HepG2 (cell line): ENCODE data around the gene HLA-DQB2. TPM values are rescaled to one million over a fixed set of nuclear protein-coding genes. Genes with fewer than 3 reads are reported as not detected.

Experiments used
- CREBL2 ChIP-seq: sonication (generic); formaldehyde crosslinking; IDR thresholded peaks from 2 replicates; pipeline ENCODE4 v1.8.1; 2023; ENCODE audit warnings: missing genetic modification reagents, mild to moderate bottlenecking, borderline replicate concordance
- DDIT3 ChIP-seq: sonication (generic); formaldehyde crosslinking; IDR thresholded peaks from 2 replicates; pipeline ENCODE4 v1.4.0; 2020; ENCODE audit warnings: mild to moderate bottlenecking, missing genetic modification reagents
- FOXO1 ChIP-seq: sonication (generic); formaldehyde crosslinking; IDR thresholded peaks from 2 replicates; pipeline ENCODE4 v1.4.0; 2020; ENCODE audit warnings: missing genetic modification reagents
- GLI4 ChIP-seq: sonication (generic); formaldehyde crosslinking; IDR thresholded peaks from 2 replicates; pipeline ENCODE4 v1.5.1; 2020; ENCODE audit warnings: missing genetic modification reagents, mild to moderate bottlenecking, moderate library complexity, borderline replicate concordance
- GTF3A ChIP-seq: sonication (generic); formaldehyde crosslinking; conservative IDR thresholded peaks from 2 replicates; pipeline ENCODE4 v1.4.0; 2020; ENCODE audit warnings: mild to moderate bottlenecking, missing genetic modification reagents
- MAF1 ChIP-seq: sonication (generic); formaldehyde crosslinking; IDR thresholded peaks from 2 replicates; pipeline ENCODE4 v1.5.0; 2020; ENCODE audit warnings: missing genetic modification reagents, borderline replicate concordance
- MIER2 ChIP-seq: IDR thresholded peaks from 2 replicates; pipeline ENCODE4 v1.6.1; 2016; ENCODE audit warnings: missing biosample characterization, missing genetic modification reagents
- PHF8 ChIP-seq: sonication (generic); formaldehyde crosslinking; IDR thresholded peaks from 2 replicates; pipeline ENCODE4 v1.5.0; 2020; ENCODE audit warnings: missing genetic modification reagents
- RERE ChIP-seq: IDR thresholded peaks from 2 replicates; pipeline ENCODE4 v1.6.1; 2016; ENCODE audit warnings: low read depth, missing genetic modification reagents, missing compliant biosample characterization
- SMARCE1 ChIP-seq: fragments of 450-650 bp; IDR thresholded peaks from 2 replicates; pipeline ENCODE4 v1.6.1; 2017; ENCODE audit warnings: borderline replicate concordance
- SRY ChIP-seq: sonication (generic); formaldehyde crosslinking; IDR thresholded peaks from 2 replicates; pipeline ENCODE4 v1.8.0; 2022; ENCODE audit warnings: mild to moderate bottlenecking, missing genetic modification reagents
- TAF15 ChIP-seq: fragments of 200-400 bp; formaldehyde crosslinking; IDR thresholded peaks from one replicate; pipeline ENCODE4 v1.6.1; 2018; ENCODE audit warnings: mild to moderate bottlenecking, low read depth, low read length; ENCODE audit not compliant: poor library complexity, severe bottlenecking
- ZFAT ChIP-seq: sonication (generic); formaldehyde crosslinking; conservative IDR thresholded peaks from 2 replicates; pipeline ENCODE4 v1.8.1; 2023; ENCODE audit warnings: missing genetic modification reagents, inconsistent platforms
- ZGPAT ChIP-seq: IDR thresholded peaks from 2 replicates; pipeline ENCODE4 v1.6.1; 2016; ENCODE audit warnings: mild to moderate bottlenecking
- ZNF142 ChIP-seq: sonication (generic); formaldehyde crosslinking; IDR thresholded peaks from 2 replicates; pipeline ENCODE4 v1.4.0; 2020; ENCODE audit warnings: missing genetic modification reagents
- polyA plus RNA-seq, 8 experiments: library from polyadenylated mRNA; depleted of rRNA in 3 of 8; stranded (reverse) in 7 of 8; unstranded in 1 of 8; fragments of >200 nt; fragmentation: Illumina TruSeq in 4 of 8; extraction: Trizol in 4 of 8; gene quantifications; 2 replicates each; pipeline versions ENCODE4 v1.2.1 to v1.2.3, GENCODE V29; 2011 to 2016; ENCODE audit warnings: low read depth in 4 of 8, missing spikeins in 1 of 8, mixed read lengths in 1 of 8; ENCODE audit not compliant: insufficient read depth in 1 of 8
- total RNA-seq, 5 experiments: library from RNA; depleted of rRNA; stranded (reverse); fragments of >200 nt; fragmentation: Illumina TruSeq; extraction: Trizol; gene quantifications; 2 replicates each; pipeline ENCODE4 v1.2.3, GENCODE V29; 2016; ENCODE audit warnings: low read depth in 1 of 5

Gene HLA-DQB2
- total and polyA plus RNA-seq, 2 of the 13 experiments (the other 11 are each of a cell fraction or from before 2014, with no cell fraction given), result not detected

GRCh38 chr6:32796848-32797776, 33.8 kb upstream of the HLA-DQB2 start (continued):
- no peak for TF ChIP-seq DDIT3 (CRISPR knock-in tag)
- TF ChIP-seq RERE (CRISPR knock-in tag), result no peak
- TF ChIP-seq MAF1 (CRISPR knock-in tag), result no peak
- TF ChIP-seq ZGPAT, result no peak
- no peak for TF ChIP-seq MIER2
- no peak for TF ChIP-seq GTF3A
- no peak for TF ChIP-seq GLI4
- TF ChIP-seq TAF15, result no peak
- no peak for TF ChIP-seq PHF8
- no peak for TF ChIP-seq CREBL2 (CRISPR knock-in tag)
- TF ChIP-seq SMARCE1, result no peak
- TF ChIP-seq ZFAT (CRISPR knock-in tag), result no peak
- no peak for TF ChIP-seq SRY (CRISPR knock-in tag)
- no peak for TF ChIP-seq FOXO1 (CRISPR knock-in tag)
- TF ChIP-seq ZNF142 (CRISPR knock-in tag), result no peak
